Stimulated activated CD4-positive, alpha-beta T cell treated with anti-CD3 and anti-CD28 coated beads, Interleukin-15, amount 100 ng/mL, for 48 hours (primary cell): ENCODE measurements around the gene HIPK4.
"Not testable (repeated sequence)": the region's sequence is repeated elsewhere in the genome, so short reads cannot be mapped to it uniquely, and the experiment has no call there.

Source experiments
- DNase-seq, 2 donors: peaks; one replicate each; pipeline ENCODE4 v3.0.0-alpha.2; 2020; ENCODE audit warnings: low read depth in 2 of 2

HIPK4 gene

GRCh38 chr19:40336601-40336900 is 53.4 kb downstream of the HIPK4 start:
- DNase-seq, result no peak

- DNase-seq, result no peak
Observed at GRCh38 chr19:40335855-40336600, 54.0 kb downstream of the HIPK4 start.

GRCh38 chr19:40335101-40335500 is 54.9 kb downstream of the HIPK4 start:
- no peak for DNase-seq

- DNase-seq, result not testable (repeated sequence)
Observed at GRCh38 chr19:40333083-40333482, 56.9 kb downstream of the HIPK4 start.

- DNase-seq, result no peak
Observed at GRCh38 chr19:40332669-40333068, 57.3 kb downstream of the HIPK4 start.

- no peak for DNase-seq
Observed at GRCh38 chr19:40331052-40331451, 58.9 kb downstream of the HIPK4 start.
